ENCODE measurements around the gene BMPR2. TPM values are rescaled to one million over a fixed set of nuclear protein-coding genes. Genes with fewer than 3 reads are reported as not detected.
"Not testable (repeated sequence)": the region's sequence is repeated elsewhere in the genome, so short reads cannot be mapped to it uniquely, and the experiment has no call there.

Gene BMPR2
- polyA plus RNA-seq, 4 donors, result 52.8 to 69.1 (median 65.4) TPM

GRCh38 chr2:202444000-202444399 is 67.9 kb downstream of the BMPR2 start:
- DNase-seq (ENCODE audit: low read depth in 4 of 4, low spot score in 3 of 4), result no peak

GRCh38 chr2:202449344-202449743 is 73.2 kb downstream of the BMPR2 start:
- DNase-seq (ENCODE audit: low read depth in 4 of 4, low spot score in 3 of 4), result no peak

GRCh38 chr2:202450785-202451184 is 74.7 kb downstream of the BMPR2 start:
- no peak for DNase-seq (ENCODE audit: low read depth in 4 of 4, low spot score in 3 of 4)

- no peak for DNase-seq (ENCODE audit: low read depth in 4 of 4, low spot score in 3 of 4)
Measured at GRCh38 chr2:202452744-202453143, 76.6 kb downstream of the BMPR2 start.

GRCh38 chr2:202454536-202454935 is 78.4 kb downstream of the BMPR2 start:
- no peak for DNase-seq (ENCODE audit: low read depth in 4 of 4, low spot score in 3 of 4)

GRCh38 chr2:202455114-202455513 is 79.0 kb downstream of the BMPR2 start:
- no peak for DNase-seq (ENCODE audit: low read depth in 4 of 4, low spot score in 3 of 4)

GRCh38 chr2:202460119-202460518 is 84.0 kb downstream of the BMPR2 start:
- no peak for DNase-seq (ENCODE audit: low read depth in 4 of 4, low spot score in 3 of 4)

GRCh38 chr2:202479090-202479489 is 103.0 kb downstream of the BMPR2 start:
- DNase-seq (ENCODE audit: low read depth in 4 of 4, low spot score in 3 of 4), result no peak

GRCh38 chr2:202479610-202480009 is 103.5 kb downstream of the BMPR2 start:
- DNase-seq (ENCODE audit: low read depth in 4 of 4, low spot score in 3 of 4), result no peak

- DNase-seq (ENCODE audit: low read depth in 4 of 4, low spot score in 3 of 4), result peak in 2 of 4 donors; percentile 7 to 14
Measured at GRCh38 chr2:202486351-202486750, 110.2 kb downstream of the BMPR2 start.

- no peak for DNase-seq (ENCODE audit: low read depth in 4 of 4, low spot score in 3 of 4)
Measured at GRCh38 chr2:202488671-202489070, 112.5 kb downstream of the BMPR2 start.

- DNase-seq (ENCODE audit: low read depth in 4 of 4, low spot score in 3 of 4), result no peak
Measured at GRCh38 chr2:202490479-202490878, 114.4 kb downstream of the BMPR2 start.

- DNase-seq (ENCODE audit: low read depth in 4 of 4, low spot score in 3 of 4), result no peak
Measured at GRCh38 chr2:202491514-202491913, 115.4 kb downstream of the BMPR2 start.

- peak; percentile 10 to 30 (median 18) for DNase-seq (ENCODE audit: low read depth in 4 of 4, low spot score in 3 of 4)
Measured at GRCh38 chr2:202494300-202495229, 118.4 kb downstream of the BMPR2 start.

GRCh38 chr2:202495230-202495604 is 119.1 kb downstream of the BMPR2 start:
- DNase-seq (ENCODE audit: low read depth in 4 of 4, low spot score in 3 of 4), result no peak

- DNase-seq (ENCODE audit: low read depth in 4 of 4, low spot score in 3 of 4), result not testable (repeated sequence)
Measured at GRCh38 chr2:202496835-202497472, 120.8 kb downstream of the BMPR2 start.

GRCh38 chr2:202497473-202497866 is 121.3 kb downstream of the BMPR2 start:
- DNase-seq (ENCODE audit: low read depth in 4 of 4, low spot score in 3 of 4), result not testable (repeated sequence)

GRCh38 chr2:202499841-202500240 is 123.7 kb downstream of the BMPR2 start:
- not testable (repeated sequence) for DNase-seq (ENCODE audit: low read depth in 4 of 4, low spot score in 3 of 4)

GRCh38 chr2:202503276-202503675 is 127.1 kb downstream of the BMPR2 start:
- not testable (repeated sequence) for DNase-seq (ENCODE audit: low read depth in 4 of 4, low spot score in 3 of 4)

GRCh38 chr2:202508686-202509085 is 132.6 kb downstream of the BMPR2 start:
- DNase-seq (ENCODE audit: low read depth in 4 of 4, low spot score in 3 of 4), result no peak

- DNase-seq (ENCODE audit: low read depth in 4 of 4, low spot score in 3 of 4), result no peak
Measured at GRCh38 chr2:202510911-202511310, 134.8 kb downstream of the BMPR2 start.

- DNase-seq (ENCODE audit: low read depth in 4 of 4, low spot score in 3 of 4), result no peak
Measured at GRCh38 chr2:202512176-202512575, 136.0 kb downstream of the BMPR2 start.

All from right renal pelvis (tissue), 4 donors.